ENCODE results near the gene GNB4.

GNB4 gene

GRCh38 chr3:179438841-179439240, 12.4 kb downstream of the GNB4 start:
- DNase-seq (ENCODE audit: low read depth in 4 of 4, low spot score in 1 of 4), result no peak

- no peak for DNase-seq (ENCODE audit: low read depth in 4 of 4, low spot score in 1 of 4)
Observed at GRCh38 chr3:179436517-179436916, 14.8 kb downstream of the GNB4 start.

- no peak for DNase-seq (ENCODE audit: low read depth in 4 of 4, low spot score in 1 of 4)
Observed at GRCh38 chr3:179432451-179432850, 18.8 kb downstream of the GNB4 start.

GRCh38 chr3:179432021-179432420, 19.2 kb downstream of the GNB4 start:
- DNase-seq (ENCODE audit: low read depth in 4 of 4, low spot score in 1 of 4), result no peak

GRCh38 chr3:179430277-179430870, 20.9 kb downstream of the GNB4 start:
- no peak for DNase-seq (ENCODE audit: low read depth in 4 of 4, low spot score in 1 of 4)

GRCh38 chr3:179428876-179429548, 22.3 kb downstream of the GNB4 start:
- no peak for DNase-seq (ENCODE audit: low read depth in 4 of 4, low spot score in 1 of 4)

GRCh38 chr3:179425075-179425474, 26.2 kb downstream of the GNB4 start:
- DNase-seq (ENCODE audit: low read depth in 4 of 4, low spot score in 1 of 4), result no peak

- DNase-seq (ENCODE audit: low read depth in 4 of 4, low spot score in 1 of 4), result no peak
Observed at GRCh38 chr3:179421500-179421899, 29.8 kb downstream of the GNB4 start.

GRCh38 chr3:179418610-179419009, 32.7 kb downstream of the GNB4 start:
- DNase-seq (ENCODE audit: low read depth in 4 of 4, low spot score in 1 of 4), result no peak

- no peak for DNase-seq (ENCODE audit: low read depth in 4 of 4, low spot score in 1 of 4)
Observed at GRCh38 chr3:179416681-179417080, 34.6 kb downstream of the GNB4 start.

GRCh38 chr3:179415377-179415776, 35.9 kb downstream of the GNB4 start:
- no peak for DNase-seq (ENCODE audit: low read depth in 4 of 4, low spot score in 1 of 4)

- no peak for DNase-seq (ENCODE audit: low read depth in 4 of 4, low spot score in 1 of 4)
Observed at GRCh38 chr3:179414804-179415203, 36.5 kb downstream of the GNB4 start.

DNA sequence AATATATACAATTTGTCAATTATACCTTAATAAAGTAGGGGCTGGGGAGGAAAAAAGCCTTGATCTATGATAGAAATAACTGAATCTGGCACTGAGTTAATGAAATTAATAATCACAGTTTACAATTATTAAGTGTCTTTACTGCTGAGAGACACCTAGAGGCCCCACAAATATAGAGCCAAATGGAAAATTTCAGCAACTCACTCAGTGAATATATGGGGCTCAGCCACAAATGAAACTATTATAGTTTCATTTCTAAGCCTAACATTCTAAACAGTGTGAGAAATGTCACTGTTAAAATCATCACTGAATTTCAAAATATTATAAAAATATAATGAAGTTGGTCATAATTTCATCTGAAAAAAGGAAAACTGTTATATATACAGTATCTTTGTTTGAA, 40.3 kb downstream of the GNB4 start:
- DNase-seq (ENCODE audit: low read depth in 4 of 4, low spot score in 1 of 4), result no peak

DNA sequence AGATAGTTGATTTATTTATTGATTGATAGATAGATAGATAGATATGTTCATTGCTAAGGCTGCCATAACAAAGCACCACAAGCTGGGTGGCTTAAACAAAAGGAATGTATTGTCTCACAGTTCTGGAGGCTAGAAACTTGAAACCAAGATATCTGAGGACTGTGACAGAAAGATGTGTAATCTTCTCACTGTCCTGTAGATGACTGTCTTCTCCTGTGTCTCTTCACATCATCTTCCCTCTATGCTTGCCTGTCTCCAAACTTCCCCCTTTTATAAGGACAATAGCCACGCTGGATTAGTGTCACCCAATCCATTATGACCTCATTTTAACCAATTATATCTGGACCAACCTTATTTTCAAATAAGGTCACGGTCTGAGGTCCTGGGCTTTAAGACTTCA, 40.9 kb downstream of the GNB4 start:
- DNase-seq (ENCODE audit: low read depth in 4 of 4, low spot score in 1 of 4), result no peak

DNA sequence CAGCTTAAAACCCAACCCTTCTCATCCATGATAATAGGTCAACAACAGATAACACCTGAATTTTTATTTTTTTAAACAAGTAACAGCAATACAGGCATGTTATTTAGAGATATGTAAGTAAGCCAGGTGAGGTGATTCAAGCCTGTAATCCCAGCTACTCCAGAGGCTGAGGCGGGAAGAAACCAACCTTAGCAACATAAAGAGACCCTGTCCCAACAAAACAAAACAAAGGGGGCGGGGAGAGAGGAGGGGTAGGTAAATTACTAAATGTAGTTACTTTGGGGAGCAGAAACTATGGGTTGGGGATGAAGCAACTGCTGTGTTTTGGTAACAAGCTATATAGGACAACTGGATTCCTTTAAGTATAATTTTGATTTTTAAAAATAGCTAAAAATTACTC, 47.0 kb downstream of the GNB4 start:
- no peak for DNase-seq (ENCODE audit: low read depth in 4 of 4, low spot score in 1 of 4)

DNA sequence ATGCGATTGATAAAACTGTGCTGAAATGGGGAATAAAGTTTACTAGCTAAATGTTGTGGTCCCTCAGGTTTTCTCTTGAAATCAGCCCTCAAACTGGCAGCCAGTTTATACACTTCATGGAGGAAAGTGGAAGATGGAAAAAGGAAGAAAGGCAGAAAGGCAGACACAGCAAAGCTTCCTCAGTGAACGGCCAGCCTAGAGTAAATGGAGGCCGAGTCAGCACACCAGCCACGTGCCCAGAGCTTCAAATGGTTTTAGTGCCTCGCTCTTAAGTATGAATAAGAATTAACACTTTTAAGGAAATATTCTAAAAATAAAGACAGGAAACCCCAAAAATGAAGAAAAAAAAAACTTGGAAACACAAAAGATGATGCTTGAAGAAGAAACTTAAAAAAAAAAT, 48.3 kb downstream of the GNB4 start:
- DNase-seq (ENCODE audit: low read depth in 4 of 4, low spot score in 1 of 4), result no peak

DNA sequence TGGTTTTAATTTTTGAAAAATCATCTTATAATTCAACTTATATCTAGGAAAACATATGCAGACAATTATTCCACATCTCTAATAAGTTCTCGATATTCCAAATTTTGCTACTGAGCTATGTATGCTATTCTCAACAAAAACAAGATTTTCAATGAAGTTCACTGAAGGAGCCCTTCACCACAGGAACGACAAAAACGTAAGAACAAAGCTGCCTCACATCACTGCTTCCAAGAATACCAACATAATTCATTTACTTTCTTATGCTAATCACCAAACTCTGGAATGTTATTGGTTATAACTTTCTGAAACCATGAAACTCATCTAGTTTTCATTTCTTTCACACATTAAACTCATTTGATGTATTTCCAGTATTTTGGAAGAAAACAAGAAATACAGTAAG, 49.7 kb downstream of the GNB4 start:
- DNase-seq (ENCODE audit: low read depth in 4 of 4, low spot score in 1 of 4), result no peak

GRCh38 chr3:179398574-179399231, 52.6 kb downstream of the GNB4 start:
- DNase-seq (ENCODE audit: low read depth in 4 of 4, low spot score in 1 of 4), result no peak

GRCh38 chr3:179391906-179392305, 59.4 kb downstream of the GNB4 start:
- DNase-seq (ENCODE audit: low read depth in 4 of 4, low spot score in 1 of 4), result no peak

DNA sequence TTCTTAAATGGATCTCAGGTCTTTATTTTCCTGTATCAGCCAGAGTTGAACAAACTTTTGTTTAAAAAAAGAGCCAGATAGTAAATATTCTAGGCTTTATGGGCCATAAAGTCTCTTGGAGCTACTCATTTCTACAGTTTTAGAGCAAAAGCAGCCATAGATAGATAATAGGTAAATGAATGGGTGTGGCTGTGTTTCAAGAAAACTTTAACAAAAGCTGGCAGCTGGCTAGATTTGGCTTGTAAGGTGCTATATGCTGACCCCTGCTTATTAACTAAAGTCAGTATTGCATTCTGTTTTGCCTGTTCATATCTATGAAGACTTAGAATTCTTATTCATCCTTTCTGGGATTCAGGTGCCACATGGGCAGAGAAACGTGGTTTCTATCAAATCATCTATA, 74.8 kb downstream of the GNB4 start:
- DNase-seq (ENCODE audit: low read depth in 4 of 4, low spot score in 1 of 4), result no peak

DNA sequence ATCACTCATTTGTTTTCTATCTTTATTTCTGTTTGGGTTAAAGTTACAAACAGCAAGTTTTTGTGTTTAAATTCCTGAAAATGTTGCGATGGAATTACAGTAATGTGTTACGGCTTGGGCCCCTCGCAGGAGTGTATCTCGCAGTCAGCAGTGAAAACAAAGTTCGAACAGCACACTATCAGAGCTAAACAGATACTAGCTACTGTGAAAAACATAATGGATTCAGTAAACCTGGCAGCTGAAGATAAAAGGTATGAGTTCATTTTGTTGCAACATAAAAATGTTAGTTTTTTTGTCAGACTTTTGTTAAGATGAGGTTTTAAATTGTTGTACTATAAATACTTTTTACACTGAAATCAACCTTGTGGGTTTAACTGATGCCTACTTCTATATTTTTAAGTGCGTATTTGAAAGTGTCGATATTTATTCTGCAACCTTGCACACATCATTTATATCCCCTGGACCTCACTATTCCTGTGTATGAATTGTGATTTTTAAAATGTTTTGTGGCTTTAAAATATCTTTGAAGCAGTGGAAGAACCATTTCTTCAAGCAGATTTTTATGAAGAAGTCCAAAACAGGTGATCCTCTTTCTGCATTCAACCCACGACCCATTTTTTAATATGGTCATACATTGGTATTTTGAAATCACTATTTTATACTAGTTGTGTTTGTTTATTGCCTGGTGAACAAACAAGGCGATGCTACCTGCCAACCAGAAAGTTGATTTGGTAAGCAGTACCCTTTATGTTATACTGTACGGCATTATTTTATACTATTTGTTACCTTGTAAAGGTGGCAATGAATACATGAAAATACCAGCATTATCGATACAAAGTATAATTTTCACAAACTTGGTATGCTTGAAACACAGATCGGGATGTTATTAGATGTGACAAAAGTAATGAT, 75.9 kb downstream of the GNB4 start:
- no peak for DNase-seq (ENCODE audit: low read depth in 4 of 4, low spot score in 1 of 4)

DNA sequence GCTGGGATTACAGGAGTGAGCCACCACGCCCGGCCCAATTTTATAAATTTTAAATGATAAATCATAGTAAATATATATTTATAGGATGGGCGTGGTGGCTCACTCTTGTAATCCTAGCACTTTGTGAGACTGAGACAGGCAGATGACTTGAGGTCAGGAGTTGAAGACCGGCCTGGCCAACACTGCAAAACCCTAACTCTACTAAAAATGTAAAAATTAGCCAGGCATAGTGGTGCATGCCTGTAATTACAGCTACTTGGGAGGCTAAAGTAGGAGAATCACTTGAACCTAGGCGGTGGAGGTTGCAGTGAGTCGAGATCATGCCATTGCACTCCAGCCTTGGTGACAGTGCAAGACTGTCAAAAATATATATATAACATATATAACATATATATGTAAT, 77.3 kb downstream of the GNB4 start:
- no peak for DNase-seq (ENCODE audit: low read depth in 4 of 4, low spot score in 1 of 4)
